H1 (cell line): ENCODE results near the gene HSD3B1.

ENCODE experiments used
- BRCA1 ChIP-seq: IDR thresholded peaks from 2 replicates; pipeline ENCODE4 v1.6.1; 2012; ENCODE audit warnings: low read depth, low read length, improper control_type of control experiment
- CTCF ChIP-seq, 3 experiments: IDR thresholded peaks; 1 replicate in 2 of 3; 2 replicates in 1 of 3; pipeline versions ENCODE4 v1.5.1 to v1.6.1; 2011; ENCODE audit warnings: low read length in 3 of 3, mild to moderate bottlenecking in 3 of 3, inconsistent platforms in 2 of 3, low read depth in 1 of 3, moderate library complexity in 1 of 3; ENCODE audit not compliant: insufficient read depth in 1 of 3; ENCODE audit errors: control extremely low read depth in 1 of 3
- EP300 ChIP-seq, 2 experiments: IDR thresholded peaks; 1 replicate in 1 of 2; 2 replicates in 1 of 2; pipeline ENCODE4 v1.6.1; 2011 to 2012; ENCODE audit warnings: low read depth in 2 of 2, low read length in 2 of 2, mild to moderate bottlenecking in 2 of 2, borderline replicate concordance in 1 of 2, inconsistent platforms in 1 of 2, moderate library complexity in 1 of 2
- EZH2 ChIP-seq: fragments of 200-600 bp; sonication (generic); IDR thresholded peaks from 2 replicates; pipeline ENCODE4 v1.7.1; 2012; ENCODE audit warnings: low read depth, mild to moderate bottlenecking, moderate library complexity, low read length, inconsistent platforms; ENCODE audit not compliant: severe bottlenecking
- GABPA ChIP-seq: IDR thresholded peaks from 2 replicates; pipeline ENCODE4 v1.6.1; 2011; ENCODE audit warnings: mild to moderate bottlenecking, low read length, moderate library complexity, borderline replicate concordance; ENCODE audit not compliant: insufficient read depth
- GTF2F1 ChIP-seq: IDR thresholded peaks from 2 replicates; pipeline ENCODE4 v1.6.1; 2012; ENCODE audit warnings: low read depth, low read length, improper control_type of control experiment, borderline replicate concordance
- KDM4A ChIP-seq: IDR thresholded peaks from one replicate; pipeline ENCODE4 v1.7.1; 2012; ENCODE audit warnings: low read depth, mild to moderate bottlenecking, moderate library complexity, low read length, inconsistent platforms; ENCODE audit not compliant: severe bottlenecking
- POLR2A ChIP-seq, 2 experiments: IDR thresholded peaks; 1 replicate in 1 of 2; 2 replicates in 1 of 2; pipeline ENCODE4 v1.6.1; 2011; ENCODE audit warnings: low read depth in 2 of 2, low read length in 2 of 2, mild to moderate bottlenecking in 2 of 2; ENCODE audit errors: control extremely low read depth in 1 of 2
- POLR2AphosphoS5 ChIP-seq: IDR thresholded peaks from 2 replicates; pipeline ENCODE4 v1.6.1; 2011; ENCODE audit warnings: low read depth, low read length
- SP1 ChIP-seq: IDR thresholded peaks from 2 replicates; pipeline ENCODE4 v1.6.1; 2011; ENCODE audit warnings: low read depth, low read length
- SP2 ChIP-seq: IDR thresholded peaks from 2 replicates; pipeline ENCODE4 v1.6.1; 2012; ENCODE audit warnings: mild to moderate bottlenecking, low read length, inconsistent platforms
- TEAD4 ChIP-seq: IDR thresholded peaks from 2 replicates; pipeline ENCODE4 v1.6.1; 2012; ENCODE audit warnings: low read depth, low read length, inconsistent platforms, mixed read lengths

DNA sequence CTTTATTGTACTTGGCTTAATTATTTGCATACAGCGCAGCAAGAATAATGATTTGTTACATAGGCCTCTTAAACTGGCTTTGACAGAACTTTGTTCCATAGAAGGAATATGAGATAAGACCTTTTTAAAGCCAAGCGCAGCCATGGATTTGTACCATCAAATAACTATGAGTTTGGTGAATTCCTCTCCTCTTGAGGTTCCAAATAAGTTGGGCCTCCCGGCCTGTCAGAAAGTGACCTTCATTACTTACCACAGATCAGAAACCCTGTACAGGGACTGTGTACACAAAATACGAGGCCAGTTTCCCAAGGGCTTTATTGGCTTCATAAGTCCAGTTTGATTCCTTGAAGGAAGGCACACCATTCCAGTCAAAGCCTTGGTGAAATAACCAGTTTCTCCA is 21.8 kb upstream of the HSD3B1 start:
- no peak for TF ChIP-seq EP300 (IDR thresholded peaks at IDR 0.05; ENCODE audit: borderline replicate concordance in 1 of 2, low read depth in 2 of 2, low read length in 2 of 2)
- no peak for TF ChIP-seq CTCF (IDR thresholded peaks at IDR 0.05; ENCODE audit: control extremely low read depth in 1 of 3, insufficient read depth in 1 of 3, low read depth in 1 of 3, low read length in 3 of 3)
- TF ChIP-seq SP1: no peak
- no peak for TF ChIP-seq KDM4A
- no peak for TF ChIP-seq EZH2
- TF ChIP-seq POLR2A (IDR thresholded peaks at IDR 0.05; ENCODE audit: control extremely low read depth in 1 of 2, low read depth in 2 of 2, low read length in 2 of 2): no peak
- TF ChIP-seq GABPA: no peak
- no peak for TF ChIP-seq POLR2AphosphoS5
- TF ChIP-seq GTF2F1: no peak
- no peak for TF ChIP-seq TEAD4
- no peak for TF ChIP-seq SP2
- no peak for TF ChIP-seq BRCA1
